ENCODE results near the gene ZNF407. TPM values are rescaled to one million over a fixed set of nuclear protein-coding genes. Genes with fewer than 3 reads are reported as not detected.

The ZNF407 gene
- total RNA-seq, 2 experiments from 2014 or later: 23.2 to 24.7 TPM

DNA sequence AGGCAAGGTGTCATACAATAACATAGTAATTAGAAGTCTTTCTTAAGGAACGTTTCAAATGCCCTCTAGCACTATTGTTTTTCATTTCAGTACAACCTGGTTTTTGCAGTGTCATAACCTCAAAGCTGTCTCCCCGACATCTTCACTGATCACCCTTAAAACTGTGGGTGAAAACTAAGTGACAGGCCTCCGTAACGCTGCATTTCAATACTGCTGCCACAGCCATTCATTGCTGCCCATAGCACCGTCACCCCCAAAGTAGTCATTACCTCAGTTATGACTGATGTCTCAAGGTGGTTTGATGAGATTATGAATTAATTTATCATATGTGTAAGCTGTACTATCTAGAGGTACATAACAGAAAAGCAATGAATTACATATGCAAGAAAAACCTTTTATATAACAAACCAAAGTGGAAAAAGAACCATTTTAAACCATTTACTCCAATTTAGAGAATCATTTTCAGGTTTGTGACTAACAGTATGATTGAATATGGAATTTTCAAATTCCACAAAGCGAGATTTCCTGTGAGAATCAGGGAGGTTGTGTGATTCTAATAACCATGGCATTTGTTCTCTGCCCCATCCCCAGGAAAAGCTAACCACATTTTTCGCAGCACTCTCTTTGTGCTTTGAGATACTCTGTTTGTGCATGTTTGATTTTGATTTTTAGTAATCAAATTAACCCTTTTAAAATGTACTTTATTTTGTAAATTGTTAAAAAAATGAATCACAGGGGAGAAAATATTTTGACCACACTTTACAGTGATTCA, 348.3 kb downstream of the ZNF407 start:
- H3K4me1 Mint-ChIP-seq (ENCODE audit: low read depth): peaks cover 57% of the 10 kb centered on the region
- H3K9me3 Mint-ChIP-seq: no peaks in the 10 kb centered on the region
- no peaks in the 10 kb centered on the region for H3K36me3 Mint-ChIP-seq (ENCODE audit: low read depth)
- no peaks in the 10 kb centered on the region for H3K36me3 ChIP-seq (ENCODE audit: insufficient read depth, low read length)
- no peak overlapping the region for H3K4me3 Mint-ChIP-seq
- no peaks in the 10 kb centered on the region for H3K27me3 Mint-ChIP-seq
- CTCF ChIA-PET: no interaction called here
- intact Hi-C loops (cut with DNase I, micrococcal nuclease): no loop called here
- no peak overlapping the region for H3K27ac Mint-ChIP-seq
- H3K9me3 ChIP-seq (ENCODE audit: control insufficient read depth in 1 of 2, insufficient read depth in 1 of 2, low read length in 2 of 2): no peaks in the 10 kb centered on the region
- no peak for TF ChIP-seq CTCF (IDR thresholded peaks at IDR 0.05)
- no peak for ATAC-seq (ENCODE audit: poor library complexity)
- H3K4me3 ChIP-seq (ENCODE audit: low read length): no peak overlapping the region
- no peak overlapping the region for H3K27ac ChIP-seq (ENCODE audit: low read depth in 1 of 2, low read length in 2 of 2)
- DNase-seq: no peak
- H3K4me1 ChIP-seq (ENCODE audit: insufficient read depth, low read length): peaks cover 20% of the 10 kb centered on the region
- POLR2A ChIA-PET: no interaction called here
- H3K27me3 ChIP-seq (ENCODE audit: control insufficient read depth in 1 of 2, insufficient read depth in 2 of 2, low read length in 2 of 2): no peaks in the 10 kb centered on the region

- no peak for TF ChIP-seq CTCF (IDR thresholded peaks at IDR 0.05)
- Histone ChIP-seq H3K27ac (ENCODE audit: low read depth in 1 of 2, low read length in 2 of 2) (no peak overlapping the region), H3K9me3 (ENCODE audit: control insufficient read depth in 1 of 2, insufficient read depth in 1 of 2, low read length in 2 of 2) (no peaks in the 10 kb centered on the region), H3K4me1 (ENCODE audit: insufficient read depth, low read length) (peaks cover 25% of the 10 kb centered on the region), H3K27me3 (ENCODE audit: control insufficient read depth in 1 of 2, insufficient read depth in 2 of 2, low read length in 2 of 2) (no peaks in the 10 kb centered on the region), H3K36me3 (ENCODE audit: insufficient read depth, low read length) (no peaks in the 10 kb centered on the region), H3K4me3 (ENCODE audit: low read length) (no peak overlapping the region)
- Mint-ChIP-seq H3K27ac (no peak overlapping the region), H3K36me3 (ENCODE audit: low read depth) (no peaks in the 10 kb centered on the region), H3K27me3 (no peaks in the 10 kb centered on the region), H3K9me3 (no peaks in the 10 kb centered on the region), H3K4me3 (no peak overlapping the region), H3K4me1 (ENCODE audit: low read depth) (peaks cover 54% of the 10 kb centered on the region)
- intact Hi-C loops (cut with DNase I, micrococcal nuclease): no loop called here
- DNase-seq: no peak
- no peak for ATAC-seq (ENCODE audit: poor library complexity)
- ChIA-PET CTCF (no interaction called here), POLR2A (no interaction called here)
Measured at GRCh38 chr18:74946646-74947375, 349.1 kb downstream of the ZNF407 start.

GRCh38 chr18:74947417-74947816, 349.7 kb downstream of the ZNF407 start:
- H3K36me3 ChIP-seq (ENCODE audit: insufficient read depth, low read length): no peaks in the 10 kb centered on the region
- no peaks in the 10 kb centered on the region for H3K27me3 Mint-ChIP-seq
- H3K4me3 ChIP-seq (ENCODE audit: low read length): no peak overlapping the region
- no peaks in the 10 kb centered on the region for H3K9me3 ChIP-seq (ENCODE audit: control insufficient read depth in 1 of 2, insufficient read depth in 1 of 2, low read length in 2 of 2)
- POLR2A ChIA-PET: no interaction called here
- no peak for DNase-seq
- H3K27ac ChIP-seq (ENCODE audit: low read depth in 1 of 2, low read length in 2 of 2): no peak overlapping the region
- CTCF ChIA-PET: no interaction called here
- no peaks in the 10 kb centered on the region for H3K27me3 ChIP-seq (ENCODE audit: control insufficient read depth in 1 of 2, insufficient read depth in 2 of 2, low read length in 2 of 2)
- H3K4me1 ChIP-seq (ENCODE audit: insufficient read depth, low read length): peaks cover 19% of the 10 kb centered on the region
- no peak overlapping the region for H3K4me3 Mint-ChIP-seq
- no peaks in the 10 kb centered on the region for H3K9me3 Mint-ChIP-seq
- no peak for ATAC-seq (ENCODE audit: poor library complexity)
- H3K36me3 Mint-ChIP-seq (ENCODE audit: low read depth): no peaks in the 10 kb centered on the region
- intact Hi-C loops (cut with DNase I, micrococcal nuclease): no loop called here
- no peak overlapping the region for H3K27ac Mint-ChIP-seq
- H3K4me1 Mint-ChIP-seq (ENCODE audit: low read depth): peaks cover 48% of the 10 kb centered on the region
- no peak for TF ChIP-seq CTCF (IDR thresholded peaks at IDR 0.05)
